Suprapubic skin (tissue), 4 donors: ENCODE measurements around the gene ZRANB2. TPM values are rescaled to one million over a fixed set of nuclear protein-coding genes. Genes with fewer than 3 reads are reported as not detected.

ENCODE experiments used
- DNase-seq, 2 donors: peaks; one replicate each; pipeline ENCODE4 v3.0.0-alpha.2; 2019; ENCODE audit warnings: low spot score in 2 of 2
- H3K27ac ChIP-seq: fragments of 200-600 bp; sonication (generic); one replicate; pipeline ENCODE4 v1.5.1; 2019
- H3K27me3 ChIP-seq: fragments of 200-600 bp; sonication (generic); one replicate; pipeline ENCODE4 v1.5.1; 2019
- H3K36me3 ChIP-seq: fragments of 200-600 bp; sonication (generic); one replicate; pipeline ENCODE4 v1.5.1; 2019
- H3K4me1 ChIP-seq: fragments of 200-600 bp; sonication (generic); one replicate; pipeline ENCODE4 v1.5.1; 2019
- H3K4me3 ChIP-seq: fragments of 200-600 bp; sonication (generic); one replicate; pipeline ENCODE4 v1.5.1; 2019; ENCODE audit warnings: mild to moderate bottlenecking
- H3K9me3 ChIP-seq: fragments of 200-600 bp; sonication (generic); one replicate; pipeline ENCODE4 v1.5.1; 2019
- CTCF ChIP-seq, 2 donors: fragments of 200-600 bp in 1 of 2; fragments of 450-650 bp in 1 of 2; sonication (generic) in 1 of 2; IDR thresholded peaks; one replicate each; pipeline ENCODE4 v1.5.1; 2016 to 2019; ENCODE audit warnings: antibody characterized with exemption in 2 of 2, mild to moderate bottlenecking in 1 of 2, moderate library complexity in 1 of 2
- EP300 ChIP-seq: sonication (generic); formaldehyde crosslinking; IDR thresholded peaks from one replicate; pipeline ENCODE4 v1.6.1; 2017; ENCODE audit warnings: antibody characterized with exemption
- POLR2A ChIP-seq, 2 donors: fragments of 450-650 bp; IDR thresholded peaks; one replicate each; pipeline ENCODE4 v1.6.1; 2017; ENCODE audit warnings: antibody characterized with exemption in 2 of 2, mild to moderate bottlenecking in 2 of 2, moderate library complexity in 2 of 2
- POLR2AphosphoS5 ChIP-seq, 3 donors: sonication (generic); formaldehyde crosslinking; IDR thresholded peaks; one replicate each; pipeline ENCODE4 v1.6.1; 2017; ENCODE audit warnings: antibody characterized with exemption in 3 of 3
- WGBS: methylation state at CpG from one replicate; pipeline ENCODE4 v1.1.5; 2018; 5-methylcytosine and 5-hydroxymethylcytosine counted together
- total RNA-seq, 4 donors: library from RNA; depleted of rRNA; stranded (reverse); fragments of >200 nt; gene quantifications; one replicate each; pipeline ENCODE4 v1.1.0, GENCODE V29; 2016

ZRANB2 gene
- total RNA-seq, 4 donors from 2014 or later: 37.4 to 164 (median 49.0) TPM

GRCh38 chr1:71104417-71104816, 23.6 kb upstream of the ZRANB2 start:
- Histone ChIP-seq H3K9me3 (no peaks in the 10 kb centered on the region), H3K4me1 (no peaks in the 10 kb centered on the region), H3K36me3 (no peaks in the 10 kb centered on the region), H3K4me3 (no peak overlapping the region), H3K27ac (no peak overlapping the region), H3K27me3 (no peaks in the 10 kb centered on the region)
- TF ChIP-seq POLR2AphosphoS5 (IDR thresholded peaks at IDR 0.05): no peak
- TF ChIP-seq CTCF (IDR thresholded peaks at IDR 0.05): no peak
- no peak for TF ChIP-seq POLR2A (IDR thresholded peaks at IDR 0.05)
- TF ChIP-seq EP300: no peak
- DNase-seq: no peak
- 91% methylated on average over 4 of the region's 4 CpGs for WGBS

- WGBS: 60% methylated on average over 1 of the region's 1 CpG
- no peak for TF ChIP-seq EP300
- TF ChIP-seq POLR2AphosphoS5 (IDR thresholded peaks at IDR 0.05): no peak
- no peak for TF ChIP-seq CTCF (IDR thresholded peaks at IDR 0.05)
- TF ChIP-seq POLR2A (IDR thresholded peaks at IDR 0.05): no peak
- Histone ChIP-seq H3K4me3 (no peak overlapping the region), H3K36me3 (no peaks in the 10 kb centered on the region), H3K9me3 (no peaks in the 10 kb centered on the region), H3K27me3 (no peaks in the 10 kb centered on the region), H3K27ac (no peak overlapping the region), H3K4me1 (no peaks in the 10 kb centered on the region)
- no peak for DNase-seq
These were observed 21.1 kb upstream of the ZRANB2 start for GRCh38 chr1:71101839-71102376.

GRCh38 chr1:71097428-71097827, 16.6 kb upstream of the ZRANB2 start:
- Histone ChIP-seq H3K27me3 (no peaks in the 10 kb centered on the region), H3K4me1 (no peaks in the 10 kb centered on the region), H3K36me3 (no peaks in the 10 kb centered on the region), H3K9me3 (no peaks in the 10 kb centered on the region), H3K27ac (no peak overlapping the region), H3K4me3 (no peak overlapping the region)
- WGBS: 96% methylated on average over 1 of the region's 1 CpG
- TF ChIP-seq CTCF (IDR thresholded peaks at IDR 0.05) (no peak), POLR2A (IDR thresholded peaks at IDR 0.05) (no peak), POLR2AphosphoS5 (IDR thresholded peaks at IDR 0.05) (no peak), EP300 (no peak)
- no peak for DNase-seq

- Histone ChIP-seq H3K36me3 (no peaks in the 10 kb centered on the region), H3K27me3 (no peaks in the 10 kb centered on the region), H3K27ac (no peak overlapping the region), H3K4me1 (no peaks in the 10 kb centered on the region), H3K4me3 (no peak overlapping the region), H3K9me3 (no peaks in the 10 kb centered on the region)
- DNase-seq: no peak
- 96% methylated on average over 2 of the region's 2 CpGs for WGBS
- TF ChIP-seq POLR2A (IDR thresholded peaks at IDR 0.05) (no peak), CTCF (IDR thresholded peaks at IDR 0.05) (no peak), EP300 (no peak), POLR2AphosphoS5 (IDR thresholded peaks at IDR 0.05) (no peak)
These were observed 14.1 kb upstream of the ZRANB2 start for GRCh38 chr1:71094913-71095312.

GRCh38 chr1:71093938-71094337, 13.1 kb upstream of the ZRANB2 start:
- no peak overlapping the region for H3K4me3 ChIP-seq
- TF ChIP-seq POLR2AphosphoS5 (IDR thresholded peaks at IDR 0.05) (no peak), POLR2A (IDR thresholded peaks at IDR 0.05) (no peak), CTCF (IDR thresholded peaks at IDR 0.05) (no peak), EP300 (no peak)
- no peaks in the 10 kb centered on the region for H3K9me3 ChIP-seq
- H3K27me3 ChIP-seq: no peaks in the 10 kb centered on the region
- H3K27ac ChIP-seq: no peak overlapping the region
- DNase-seq: no peak
- 59% methylated on average over 1 of the region's 1 CpG for WGBS
- no peaks in the 10 kb centered on the region for H3K4me1 ChIP-seq
- H3K36me3 ChIP-seq: no peaks in the 10 kb centered on the region
